Activated CD4-positive, CD25-positive, alpha-beta regulatory T cell treated with anti-CD3 and anti-CD28 coated beads, Interleukin-2, amount 50 U/mL, for 16 hours (primary cell): ENCODE data around the gene NBPF26.
"Not testable (repeated sequence)": the region's sequence is repeated elsewhere in the genome, so short reads cannot be mapped to it uniquely, and the experiment has no call there.

Experiments
- DNase-seq: peaks from one replicate; pipeline ENCODE4 v3.0.0-alpha.2; 2020; ENCODE audit warnings: low read depth, low spot score

Gene NBPF26

GRCh38 chr1:120858144-120858543 lies 134.4 kb downstream of the NBPF26 start:
- DNase-seq, result not testable (repeated sequence)

GRCh38 chr1:120859615-120860234 lies 136.0 kb downstream of the NBPF26 start:
- DNase-seq, result not testable (repeated sequence)

- not testable (repeated sequence) for DNase-seq
Measured at GRCh38 chr1:120878206-120878605, 154.5 kb downstream of the NBPF26 start.

- DNase-seq, result not testable (repeated sequence)
Measured at GRCh38 chr1:120880056-120880455, 156.3 kb downstream of the NBPF26 start.

GRCh38 chr1:120881934-120882333 lies 158.2 kb downstream of the NBPF26 start:
- DNase-seq, result not testable (repeated sequence)
